Osteocyte (in vitro differentiated cells): ENCODE data around the gene CORO2B. TPM values are rescaled to one million over a fixed set of nuclear protein-coding genes. Genes with fewer than 3 reads are reported as not detected.

Source experiments
- DNase-seq: peaks from one replicate; pipeline ENCODE4 v3.0.0; 2021; ENCODE audit warnings: mixed read lengths; ENCODE audit not compliant: unreplicated experiment; ENCODE audit errors: extremely low spot score
- H3K27ac Mint-ChIP-seq: one replicate; pipeline ENCODE4 v1.8.0; 2021; ENCODE audit warnings: mild to moderate bottlenecking, mixed read lengths; ENCODE audit not compliant: unreplicated experiment
- H3K27me3 Mint-ChIP-seq: one replicate; pipeline ENCODE4 v1.8.0; 2021; ENCODE audit warnings: mixed read lengths; ENCODE audit not compliant: unreplicated experiment
- H3K36me3 Mint-ChIP-seq: one replicate; pipeline ENCODE4 v1.8.0; 2021; ENCODE audit warnings: mixed read lengths; ENCODE audit not compliant: unreplicated experiment
- H3K4me1 Mint-ChIP-seq: one replicate; pipeline ENCODE4 v1.8.0; 2021; ENCODE audit warnings: mixed read lengths; ENCODE audit not compliant: unreplicated experiment
- H3K4me3 Mint-ChIP-seq: one replicate; pipeline ENCODE4 v1.8.0; 2021; ENCODE audit warnings: mild to moderate bottlenecking, moderate library complexity, mixed read lengths; ENCODE audit not compliant: unreplicated experiment
- H3K9me3 Mint-ChIP-seq: one replicate; pipeline ENCODE4 v1.8.0; 2021; ENCODE audit warnings: mixed read lengths; ENCODE audit not compliant: unreplicated experiment
- CTCF ChIP-seq: fragments of 200-600 bp; sonication (generic); IDR thresholded peaks from 2 replicates; pipeline ENCODE4 v1.5.0; 2021; ENCODE audit warnings: antibody characterized with exemption, mild to moderate bottlenecking, moderate library complexity
- total RNA-seq: library from RNA; stranded (reverse); gene quantifications from 2 replicates; pipeline ENCODE4 v1.2.1, GENCODE V29; 2021

The CORO2B gene
- total RNA-seq, 1 donor from 2014 or later, result 22.6 TPM

- Mint-ChIP-seq H3K27me3 (no peaks in the 10 kb centered on the region), H3K9me3 (no peaks in the 10 kb centered on the region), H3K4me1 (peaks cover 37% of the 10 kb centered on the region), H3K4me3 (no peak overlapping the region), H3K27ac (peak overlapping the region; percentile 82), H3K36me3 (peaks cover 9% of the 10 kb centered on the region)
- DNase-seq, result no peak
- no peak for TF ChIP-seq CTCF
Observed at GRCh38 chr15:68543165-68544008, 35.4 kb upstream of the CORO2B start.

GRCh38 chr15:68546318-68546717, 32.5 kb upstream of the CORO2B start:
- H3K4me3 Mint-ChIP-seq, result no peak overlapping the region
- no peaks in the 10 kb centered on the region for H3K27me3 Mint-ChIP-seq
- no peak for TF ChIP-seq CTCF
- H3K36me3 Mint-ChIP-seq, result peaks cover 5% of the 10 kb centered on the region
- H3K4me1 Mint-ChIP-seq, result peaks cover 42% of the 10 kb centered on the region
- no peaks in the 10 kb centered on the region for H3K9me3 Mint-ChIP-seq
- H3K27ac Mint-ChIP-seq, result no peak overlapping the region
- no peak for DNase-seq

- H3K4me1 Mint-ChIP-seq, result peaks cover 44% of the 10 kb centered on the region
- H3K27ac Mint-ChIP-seq, result no peak overlapping the region
- DNase-seq, result no peak
- no peaks in the 10 kb centered on the region for H3K9me3 Mint-ChIP-seq
- no peak overlapping the region for H3K4me3 Mint-ChIP-seq
- peaks cover 2% of the 10 kb centered on the region for H3K36me3 Mint-ChIP-seq
- no peaks in the 10 kb centered on the region for H3K27me3 Mint-ChIP-seq
- TF ChIP-seq CTCF, result no peak
Observed at GRCh38 chr15:68548364-68548763, 30.4 kb upstream of the CORO2B start.

- Mint-ChIP-seq H3K27ac (peak overlapping the region; percentile 46), H3K36me3 (peaks cover 2% of the 10 kb centered on the region), H3K4me3 (no peak overlapping the region), H3K27me3 (no peaks in the 10 kb centered on the region), H3K4me1 (peaks cover 39% of the 10 kb centered on the region), H3K9me3 (no peaks in the 10 kb centered on the region)
- TF ChIP-seq CTCF, result no peak
- DNase-seq, result no peak
Observed at GRCh38 chr15:68550004-68550403, 28.8 kb upstream of the CORO2B start.

GRCh38 chr15:68550498-68551295, 28.1 kb upstream of the CORO2B start:
- DNase-seq, result no peak
- Mint-ChIP-seq H3K36me3 (peaks cover 2% of the 10 kb centered on the region), H3K27ac (peak overlapping the region; percentile 46), H3K27me3 (no peaks in the 10 kb centered on the region), H3K9me3 (no peaks in the 10 kb centered on the region), H3K4me1 (peaks cover 37% of the 10 kb centered on the region), H3K4me3 (no peak overlapping the region)
- TF ChIP-seq CTCF, result peak; percentile 93
